H1 (cell line): Measurements from ENCODE around the gene LSM3. TPM values are rescaled to one million over a fixed set of nuclear protein-coding genes. Genes with fewer than 3 reads are reported as not detected.

ENCODE experiments used
- CREB1 ChIP-seq: IDR thresholded peaks from 2 replicates; pipeline ENCODE4 v1.6.1; 2012; ENCODE audit warnings: inconsistent platforms
- FOSL1 ChIP-seq: IDR thresholded peaks from 2 replicates; pipeline ENCODE4 v1.6.1; 2011; ENCODE audit warnings: mild to moderate bottlenecking, low read depth, low read length, moderate library complexity; ENCODE audit not compliant: insufficient read depth
- PHF8 ChIP-seq: fragments of 200-600 bp; sonication (generic); conservative IDR thresholded peaks from 2 replicates; pipeline ENCODE4 v1.7.1; 2012; ENCODE audit warnings: low read depth, mild to moderate bottlenecking, inconsistent platforms, low read length, moderate library complexity
- RBBP5 ChIP-seq: IDR thresholded peaks from 2 replicates; pipeline ENCODE4 v1.7.1; 2012; ENCODE audit warnings: low read depth, mild to moderate bottlenecking, inconsistent platforms, low read length, moderate library complexity, borderline replicate concordance
- SIRT6 ChIP-seq: IDR thresholded peaks from one replicate; pipeline ENCODE4 v1.7.1; 2012; ENCODE audit warnings: low read length, inconsistent platforms
- polyA plus RNA-seq, 7 experiments: library from polyadenylated mRNA; depleted of rRNA in 3 of 7; stranded (reverse) in 5 of 7; unstranded in 2 of 7; fragments of >200 nt in 5 of 7; fragments of 200-250 nt in 2 of 7; gene quantifications; 1 replicate in 5 of 7; 2 replicates in 1 of 7; 4 replicates in 1 of 7; pipeline versions ENCODE4 v1.2.1 to v1.2.3, GENCODE V29; 2011 to 2013; ENCODE audit warnings: missing spikeins in 2 of 7, mixed read lengths in 2 of 7
- total RNA-seq: library from RNA; stranded (reverse); fragmentation: NEBNext Ultra II Directional; extraction: Animal tissue kit (Norgen Biotek cat#: 25700); gene quantifications from 2 replicates; pipeline ENCODE4 v1.2.1, GENCODE V29; 2021
- TF ChIP-seq, protein P1 (sequence below): fragments of 300-600 bp; sonication (generic); IDR thresholded peaks from 2 replicates; pipeline ENCODE4 v1.7.1; 2012; ENCODE audit warnings: low read length, moderate library complexity, mild to moderate bottlenecking, inconsistent platforms; ENCODE audit not compliant: insufficient replicate concordance

LSM3 gene
- total and polyA plus RNA-seq, 2 of the 8 experiments (the other 6 are each of a cell fraction or from before 2014, with no cell fraction given): 7.1 to 25.4 TPM

GRCh38 chr3:14159426-14159825 is 19.2 kb upstream of the LSM3 start (continued):
- TF ChIP-seq, protein P1, sequence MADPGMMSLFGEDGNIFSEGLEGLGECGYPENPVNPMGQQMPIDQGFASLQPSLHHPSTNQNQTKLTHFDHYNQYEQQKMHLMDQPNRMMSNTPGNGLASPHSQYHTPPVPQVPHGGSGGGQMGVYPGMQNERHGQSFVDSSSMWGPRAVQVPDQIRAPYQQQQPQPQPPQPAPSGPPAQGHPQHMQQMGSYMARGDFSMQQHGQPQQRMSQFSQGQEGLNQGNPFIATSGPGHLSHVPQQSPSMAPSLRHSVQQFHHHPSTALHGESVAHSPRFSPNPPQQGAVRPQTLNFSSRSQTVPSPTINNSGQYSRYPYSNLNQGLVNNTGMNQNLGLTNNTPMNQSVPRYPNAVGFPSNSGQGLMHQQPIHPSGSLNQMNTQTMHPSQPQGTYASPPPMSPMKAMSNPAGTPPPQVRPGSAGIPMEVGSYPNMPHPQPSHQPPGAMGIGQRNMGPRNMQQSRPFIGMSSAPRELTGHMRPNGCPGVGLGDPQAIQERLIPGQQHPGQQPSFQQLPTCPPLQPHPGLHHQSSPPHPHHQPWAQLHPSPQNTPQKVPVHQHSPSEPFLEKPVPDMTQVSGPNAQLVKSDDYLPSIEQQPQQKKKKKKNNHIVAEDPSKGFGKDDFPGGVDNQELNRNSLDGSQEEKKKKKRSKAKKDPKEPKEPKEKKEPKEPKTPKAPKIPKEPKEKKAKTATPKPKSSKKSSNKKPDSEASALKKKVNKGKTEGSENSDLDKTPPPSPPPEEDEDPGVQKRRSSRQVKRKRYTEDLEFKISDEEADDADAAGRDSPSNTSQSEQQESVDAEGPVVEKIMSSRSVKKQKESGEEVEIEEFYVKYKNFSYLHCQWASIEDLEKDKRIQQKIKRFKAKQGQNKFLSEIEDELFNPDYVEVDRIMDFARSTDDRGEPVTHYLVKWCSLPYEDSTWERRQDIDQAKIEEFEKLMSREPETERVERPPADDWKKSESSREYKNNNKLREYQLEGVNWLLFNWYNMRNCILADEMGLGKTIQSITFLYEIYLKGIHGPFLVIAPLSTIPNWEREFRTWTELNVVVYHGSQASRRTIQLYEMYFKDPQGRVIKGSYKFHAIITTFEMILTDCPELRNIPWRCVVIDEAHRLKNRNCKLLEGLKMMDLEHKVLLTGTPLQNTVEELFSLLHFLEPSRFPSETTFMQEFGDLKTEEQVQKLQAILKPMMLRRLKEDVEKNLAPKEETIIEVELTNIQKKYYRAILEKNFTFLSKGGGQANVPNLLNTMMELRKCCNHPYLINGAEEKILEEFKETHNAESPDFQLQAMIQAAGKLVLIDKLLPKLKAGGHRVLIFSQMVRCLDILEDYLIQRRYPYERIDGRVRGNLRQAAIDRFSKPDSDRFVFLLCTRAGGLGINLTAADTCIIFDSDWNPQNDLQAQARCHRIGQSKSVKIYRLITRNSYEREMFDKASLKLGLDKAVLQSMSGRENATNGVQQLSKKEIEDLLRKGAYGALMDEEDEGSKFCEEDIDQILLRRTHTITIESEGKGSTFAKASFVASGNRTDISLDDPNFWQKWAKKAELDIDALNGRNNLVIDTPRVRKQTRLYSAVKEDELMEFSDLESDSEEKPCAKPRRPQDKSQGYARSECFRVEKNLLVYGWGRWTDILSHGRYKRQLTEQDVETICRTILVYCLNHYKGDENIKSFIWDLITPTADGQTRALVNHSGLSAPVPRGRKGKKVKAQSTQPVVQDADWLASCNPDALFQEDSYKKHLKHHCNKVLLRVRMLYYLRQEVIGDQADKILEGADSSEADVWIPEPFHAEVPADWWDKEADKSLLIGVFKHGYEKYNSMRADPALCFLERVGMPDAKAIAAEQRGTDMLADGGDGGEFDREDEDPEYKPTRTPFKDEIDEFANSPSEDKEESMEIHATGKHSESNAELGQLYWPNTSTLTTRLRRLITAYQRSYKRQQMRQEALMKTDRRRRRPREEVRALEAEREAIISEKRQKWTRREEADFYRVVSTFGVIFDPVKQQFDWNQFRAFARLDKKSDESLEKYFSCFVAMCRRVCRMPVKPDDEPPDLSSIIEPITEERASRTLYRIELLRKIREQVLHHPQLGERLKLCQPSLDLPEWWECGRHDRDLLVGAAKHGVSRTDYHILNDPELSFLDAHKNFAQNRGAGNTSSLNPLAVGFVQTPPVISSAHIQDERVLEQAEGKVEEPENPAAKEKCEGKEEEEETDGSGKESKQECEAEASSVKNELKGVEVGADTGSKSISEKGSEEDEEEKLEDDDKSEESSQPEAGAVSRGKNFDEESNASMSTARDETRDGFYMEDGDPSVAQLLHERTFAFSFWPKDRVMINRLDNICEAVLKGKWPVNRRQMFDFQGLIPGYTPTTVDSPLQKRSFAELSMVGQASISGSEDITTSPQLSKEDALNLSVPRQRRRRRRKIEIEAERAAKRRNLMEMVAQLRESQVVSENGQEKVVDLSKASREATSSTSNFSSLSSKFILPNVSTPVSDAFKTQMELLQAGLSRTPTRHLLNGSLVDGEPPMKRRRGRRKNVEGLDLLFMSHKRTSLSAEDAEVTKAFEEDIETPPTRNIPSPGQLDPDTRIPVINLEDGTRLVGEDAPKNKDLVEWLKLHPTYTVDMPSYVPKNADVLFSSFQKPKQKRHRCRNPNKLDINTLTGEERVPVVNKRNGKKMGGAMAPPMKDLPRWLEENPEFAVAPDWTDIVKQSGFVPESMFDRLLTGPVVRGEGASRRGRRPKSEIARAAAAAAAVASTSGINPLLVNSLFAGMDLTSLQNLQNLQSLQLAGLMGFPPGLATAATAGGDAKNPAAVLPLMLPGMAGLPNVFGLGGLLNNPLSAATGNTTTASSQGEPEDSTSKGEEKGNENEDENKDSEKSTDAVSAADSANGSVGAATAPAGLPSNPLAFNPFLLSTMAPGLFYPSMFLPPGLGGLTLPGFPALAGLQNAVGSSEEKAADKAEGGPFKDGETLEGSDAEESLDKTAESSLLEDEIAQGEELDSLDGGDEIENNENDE: no peak
- TF ChIP-seq RBBP5 (no peak), FOSL1 (no peak), CREB1 (no peak), SIRT6 (no peak), PHF8 (no peak)
